GM18507 (cell line): Measurements from ENCODE around the gene GRID1.

Source experiments
- DNase-seq: peaks from one replicate; pipeline ENCODE4 v3.0.0; 2011; ENCODE audit warnings: low read depth; ENCODE audit not compliant: insufficient read length; ENCODE audit errors: extremely low spot score
- FAIRE-seq: peaks from 2 replicates; lab custom pipeline; 2011; peaks lifted over from hg19 to GRCh38; lab: Jason Lieb, UNC

GRID1 gene

DNA sequence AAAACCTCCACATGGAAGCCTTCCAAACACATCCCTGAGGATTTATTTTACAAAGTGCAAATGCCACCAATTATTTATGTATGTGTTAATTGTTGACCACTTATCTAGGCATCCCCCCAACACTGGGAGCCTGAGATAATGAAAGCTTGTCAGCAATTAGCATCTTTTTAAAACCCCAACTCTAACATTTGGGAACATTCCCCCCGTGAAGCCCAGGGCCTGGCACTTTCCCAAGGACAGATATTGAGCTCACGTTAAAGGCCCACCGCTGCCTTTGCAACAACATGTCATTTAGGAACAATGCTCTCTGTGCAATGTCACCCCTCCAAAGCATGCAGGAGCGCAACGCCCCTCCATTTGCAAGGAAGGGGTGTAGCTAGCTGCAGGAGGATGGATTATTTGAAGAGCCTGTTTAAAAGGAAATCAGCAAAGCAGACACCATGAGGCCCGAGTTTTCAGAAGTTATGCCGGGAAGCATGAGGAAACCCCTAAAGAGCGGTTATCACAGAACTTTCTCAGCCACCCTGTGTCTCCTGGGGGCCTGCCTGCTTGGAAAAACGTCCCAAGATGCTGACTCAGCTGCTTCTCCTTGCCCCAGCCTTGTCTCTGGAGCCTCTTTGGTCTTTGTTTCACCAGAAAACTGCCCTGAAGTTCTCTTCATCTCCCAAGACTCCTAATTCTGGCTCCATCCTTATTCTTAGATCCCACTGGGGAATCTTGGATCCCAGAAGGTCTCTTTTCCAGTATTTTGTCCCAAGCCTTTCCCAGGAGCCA lies 444.1 kb downstream of the GRID1 start:
- FAIRE-seq (no peak), DNase-seq (no peak)

DNA sequence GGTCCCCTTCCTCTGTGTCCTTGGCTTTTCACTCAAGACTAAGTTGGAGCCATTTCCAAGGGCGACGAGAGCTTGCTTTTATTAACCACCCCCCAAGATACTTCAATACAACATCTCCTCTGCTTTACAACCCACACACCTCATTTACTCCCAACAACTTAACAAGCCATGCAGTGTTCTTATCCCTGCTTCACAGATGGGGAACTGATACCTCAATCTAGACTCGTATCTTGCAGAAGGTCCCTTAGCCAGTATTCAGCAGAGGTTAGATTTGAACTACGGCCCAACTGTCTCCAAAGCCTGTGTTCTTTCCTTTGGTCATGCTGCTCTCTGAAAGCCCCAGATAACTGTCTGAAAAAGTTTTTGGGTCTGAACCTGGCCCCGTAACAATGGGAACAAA lies 444.8 kb downstream of the GRID1 start:
- FAIRE-seq (no peak), DNase-seq (no peak)

DNA sequence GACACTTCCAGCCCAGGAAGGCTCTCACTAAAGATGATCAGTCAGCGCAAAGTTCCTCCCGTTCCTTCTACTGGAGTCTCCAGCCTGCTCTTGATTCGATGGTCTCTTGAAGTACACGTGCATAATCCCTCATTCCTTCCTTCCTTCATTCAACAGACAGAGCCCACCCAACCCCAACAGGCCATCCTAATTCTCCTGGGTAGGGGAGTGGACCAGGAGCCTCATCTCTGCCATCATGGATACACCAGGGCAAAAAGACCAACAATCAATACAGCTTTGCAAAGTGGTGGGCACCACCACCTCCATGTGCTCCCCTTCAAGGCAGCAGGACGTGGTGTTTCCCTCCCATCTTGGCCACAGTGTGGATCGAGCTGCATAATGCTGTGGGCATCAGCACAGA lies 446.3 kb downstream of the GRID1 start:
- no peak for DNase-seq
- FAIRE-seq: no peak

DNA sequence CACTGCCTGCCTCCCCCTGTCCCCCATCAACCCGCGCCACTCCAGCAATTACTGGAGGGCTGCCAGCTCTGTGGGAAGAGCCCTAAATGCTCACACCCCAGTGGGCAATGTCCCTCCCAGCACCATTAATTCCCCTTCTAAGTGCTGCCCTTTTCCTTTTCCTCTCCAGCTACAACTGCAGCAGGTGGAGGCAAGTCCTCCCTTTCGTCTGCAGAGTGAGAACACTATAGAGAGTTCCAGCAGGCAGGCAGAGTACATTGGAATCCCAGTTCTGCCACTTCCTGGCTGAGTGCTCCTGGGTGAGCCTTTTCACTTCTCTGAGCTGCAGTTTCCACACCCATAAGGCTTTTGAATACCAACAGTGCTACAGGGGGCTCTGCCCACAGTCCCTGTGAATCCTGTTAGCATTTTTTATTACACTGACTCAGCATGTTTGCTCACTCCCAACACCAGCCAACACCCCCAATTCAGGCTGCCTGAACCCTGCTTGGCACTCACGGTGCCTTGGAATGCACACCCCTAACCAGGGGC lies 447.0 kb downstream of the GRID1 start:
- DNase-seq (no peak), FAIRE-seq (no peak)

DNA sequence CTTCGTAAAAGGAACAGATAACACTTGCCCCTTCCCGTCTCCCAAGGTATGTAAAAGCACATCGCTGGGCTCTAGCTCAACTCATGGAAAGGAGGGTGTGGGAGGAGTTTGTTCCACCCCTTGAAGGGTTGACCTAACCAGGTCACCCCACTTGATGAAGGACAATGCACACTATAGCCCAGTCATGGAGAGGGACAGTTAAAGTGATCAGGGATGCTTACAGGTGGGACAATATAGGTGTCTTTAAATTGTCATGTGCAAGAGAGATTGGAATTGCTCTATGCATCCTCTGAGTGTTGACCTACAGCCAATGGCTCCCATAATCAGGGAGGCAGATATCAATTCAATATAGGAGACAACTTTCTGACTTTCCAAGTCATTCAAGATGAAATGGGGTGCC lies 448.2 kb downstream of the GRID1 start:
- no peak for FAIRE-seq
- DNase-seq: no peak

DNA sequence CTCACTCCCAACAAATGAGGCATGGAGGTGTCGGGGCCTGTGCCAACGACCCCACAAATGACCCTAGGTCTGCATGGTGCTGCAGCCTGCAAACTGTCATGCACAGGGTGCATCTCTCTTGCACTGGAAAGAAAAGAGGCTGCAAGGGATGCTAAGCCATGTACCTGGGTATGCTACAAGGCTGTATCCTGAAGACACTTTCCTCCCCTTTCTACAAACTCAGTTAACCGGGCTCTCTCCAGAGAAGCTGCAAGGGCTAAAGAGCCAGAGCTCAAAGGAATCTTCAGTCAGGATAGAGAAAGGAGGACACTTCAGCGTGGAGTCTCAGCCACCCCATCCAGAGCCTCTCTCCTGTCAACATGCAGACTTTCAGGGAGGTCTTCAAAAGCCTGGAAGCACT lies 449.0 kb downstream of the GRID1 start:
- FAIRE-seq: no peak
- DNase-seq: no peak

DNA sequence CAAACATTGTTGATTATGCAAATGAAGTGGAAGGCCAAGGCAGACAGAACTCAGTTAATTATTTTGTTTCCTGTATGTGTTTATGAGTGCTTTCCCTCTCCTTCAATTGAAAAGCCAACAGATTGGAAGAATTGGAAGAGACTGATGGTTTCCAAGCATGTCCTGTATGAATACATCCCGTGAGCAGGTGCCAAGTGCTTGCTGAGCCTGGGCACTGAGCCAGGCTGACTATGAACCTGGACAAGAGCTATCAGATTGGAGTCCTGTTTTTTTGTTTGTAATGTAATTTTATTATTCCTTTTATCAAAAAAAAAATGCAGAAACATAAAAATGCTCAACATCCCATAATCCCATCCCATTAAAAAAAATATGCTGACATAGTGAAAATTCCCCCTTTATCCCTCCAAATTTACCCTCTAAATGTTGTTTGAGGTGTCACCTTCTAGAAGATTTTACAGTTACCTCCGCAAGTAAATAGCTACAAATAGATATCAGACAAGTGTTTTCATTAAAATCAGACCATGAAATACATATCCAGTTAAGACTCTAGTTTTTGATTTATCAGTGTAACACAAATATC lies 449.5 kb downstream of the GRID1 start:
- DNase-seq (no peak), FAIRE-seq (no peak)

DNA sequence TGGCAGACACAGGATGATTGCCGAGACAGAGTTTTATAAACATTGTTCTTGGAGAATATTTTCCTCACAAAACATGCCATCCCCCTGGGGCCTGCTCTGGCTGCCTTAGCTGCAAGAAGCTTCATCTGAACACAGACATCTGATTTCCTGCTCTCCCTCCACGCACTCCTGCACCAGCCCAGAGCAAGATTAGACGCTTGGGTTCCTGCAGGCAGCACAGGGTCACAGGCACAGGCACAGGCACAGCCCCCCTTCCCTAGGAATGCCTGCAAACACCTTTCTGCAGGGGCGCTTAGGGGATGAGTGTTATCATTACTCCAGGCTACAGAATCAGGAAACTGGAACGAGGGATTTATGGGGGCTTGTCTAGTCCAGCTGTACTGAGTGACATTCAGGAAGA lies 450.3 kb downstream of the GRID1 start:
- DNase-seq (no peak), FAIRE-seq (no peak)

DNA sequence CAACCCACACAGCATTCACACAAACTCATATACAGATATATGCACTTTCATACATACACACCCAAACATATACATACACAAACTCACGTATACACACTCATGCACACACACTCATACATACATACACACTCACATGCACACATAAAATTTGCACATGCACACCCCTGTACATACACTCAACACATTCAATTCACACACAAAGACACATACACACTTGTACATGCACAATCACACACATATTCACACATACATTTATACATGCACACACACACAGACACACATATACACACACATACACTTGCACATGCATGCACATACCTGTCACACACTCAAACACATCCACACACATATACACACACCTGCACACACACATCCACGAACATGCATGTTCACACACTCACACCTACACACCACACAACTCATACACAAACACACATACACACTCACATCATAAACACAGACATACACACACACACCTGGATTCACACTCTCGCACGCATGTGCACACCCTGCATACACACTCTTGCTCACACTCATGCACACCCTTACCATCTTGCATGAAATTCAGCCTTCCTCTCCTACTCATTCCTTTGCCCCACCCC lies 451.2 kb downstream of the GRID1 start:
- FAIRE-seq: no peak

DNA sequence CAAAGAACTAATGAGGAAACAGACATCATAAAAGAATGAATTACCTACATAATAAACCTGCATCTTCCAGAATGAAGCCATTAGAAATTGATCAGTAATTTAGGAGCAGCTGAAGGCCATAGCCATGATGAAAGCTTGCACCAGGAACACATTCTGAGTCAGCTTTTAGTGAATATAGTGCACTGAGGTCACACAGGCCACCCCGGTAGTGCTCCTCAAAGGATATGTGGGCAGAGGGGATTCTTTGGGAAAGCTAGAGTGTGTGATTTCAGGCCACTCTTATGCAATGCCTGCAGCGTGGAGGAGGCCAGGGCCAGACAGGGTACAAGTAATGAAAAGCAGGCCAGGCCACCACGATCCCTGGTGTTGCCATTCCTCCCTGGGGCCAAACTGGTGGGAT lies 451.9 kb downstream of the GRID1 start:
- DNase-seq (no peak), FAIRE-seq (no peak)

More for the DNA sequence above, 451.2 kb downstream of the GRID1 start:
- no peak for DNase-seq

DNA sequence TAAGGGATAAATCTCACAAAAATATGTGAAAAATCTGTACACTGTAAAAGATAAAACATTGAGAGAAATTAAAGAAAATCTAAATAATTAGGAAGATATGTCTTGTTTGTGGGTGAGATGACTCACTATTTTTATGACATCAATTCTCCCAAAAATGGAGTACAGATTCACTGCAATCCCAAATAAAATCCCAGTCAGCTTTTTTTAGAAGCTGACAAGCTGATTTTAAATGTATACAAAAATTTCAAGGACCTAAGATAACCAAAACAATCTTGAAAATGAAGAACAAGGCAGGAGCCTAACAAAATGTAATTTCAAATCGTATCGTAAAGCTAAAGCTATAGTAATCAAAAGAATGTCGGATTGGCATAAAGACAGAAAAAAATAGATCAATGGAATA lies 458.1 kb downstream of the GRID1 start:
- no peak for FAIRE-seq
- DNase-seq: no peak

DNA sequence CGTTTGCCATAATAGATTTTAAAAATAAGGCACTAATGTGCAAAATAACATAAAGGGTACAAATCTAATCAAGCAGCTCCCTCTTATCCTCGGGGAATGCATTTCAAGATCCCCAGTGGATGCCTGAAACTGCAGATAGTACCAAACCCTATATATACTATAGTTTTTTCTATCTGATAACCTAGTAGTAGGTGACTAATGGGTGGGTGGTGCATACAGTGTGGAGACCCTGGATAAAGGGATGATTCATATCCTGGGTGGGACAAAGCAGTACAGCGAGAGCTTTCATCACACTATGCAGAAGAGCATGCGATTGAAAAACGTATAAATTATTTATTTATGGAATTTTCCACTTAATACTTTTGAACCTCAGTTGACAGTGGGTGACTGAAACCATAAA lies 464.5 kb downstream of the GRID1 start:
- FAIRE-seq (no peak), DNase-seq (no peak)

DNA sequence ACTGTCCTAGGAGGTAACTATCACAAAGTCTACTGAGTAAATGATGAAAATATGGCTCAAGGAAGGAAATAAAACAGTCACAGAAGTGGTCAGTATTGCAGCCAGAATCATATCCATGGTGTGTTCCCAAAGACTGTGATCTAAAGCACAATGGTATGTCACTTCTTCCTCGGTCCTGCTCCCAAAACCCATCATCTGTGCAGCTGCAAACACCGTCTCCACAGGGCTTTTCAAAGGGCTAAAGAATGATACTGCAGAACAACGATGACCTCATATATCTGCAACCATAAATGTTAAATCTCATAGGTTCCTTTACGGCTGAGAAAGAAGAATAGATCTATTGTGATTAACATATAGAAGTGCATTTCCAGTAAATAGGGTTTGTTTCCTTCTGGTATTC lies 465.0 kb downstream of the GRID1 start:
- no peak for FAIRE-seq

DNA sequence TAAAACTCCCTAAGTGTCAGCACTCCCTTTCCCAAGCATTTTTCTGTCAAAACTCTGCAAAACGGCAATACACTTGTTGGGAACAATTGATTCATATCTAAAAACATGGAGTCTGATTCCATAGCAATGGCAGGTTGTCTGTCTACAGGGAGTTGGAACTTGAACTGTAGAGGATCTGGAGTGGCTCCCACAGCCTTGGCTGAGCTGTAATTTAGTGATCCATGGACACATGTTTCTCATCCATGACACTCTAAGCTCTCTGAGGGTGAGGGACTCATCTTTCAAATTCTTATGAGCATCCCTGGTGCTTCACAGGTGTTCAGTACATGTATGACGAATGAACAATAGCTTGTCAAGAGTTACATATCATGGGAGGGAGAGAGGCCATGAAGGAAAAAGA lies 466.1 kb downstream of the GRID1 start:
- DNase-seq: no peak
- FAIRE-seq: no peak

More for the DNA sequence above, 465.0 kb downstream of the GRID1 start:
- no peak for DNase-seq

DNA sequence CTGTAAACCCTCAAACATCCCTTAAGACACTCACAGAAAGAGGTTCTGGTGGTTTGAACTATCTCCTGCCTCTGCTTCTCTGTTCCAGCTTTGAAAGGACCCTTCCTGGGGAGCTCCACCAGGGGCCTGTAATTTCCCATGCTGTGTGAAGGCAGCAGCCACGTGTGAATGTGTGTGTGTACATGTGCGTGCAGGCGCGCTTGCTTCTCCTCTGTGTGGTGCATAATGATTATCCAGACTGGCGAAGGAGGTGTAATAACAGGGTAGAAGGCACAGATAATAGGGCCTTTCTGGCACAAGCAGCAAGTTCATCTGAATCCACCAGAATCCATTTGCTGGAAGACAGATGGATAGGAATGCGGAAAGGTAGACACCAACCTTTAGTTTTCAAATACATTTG lies 466.5 kb downstream of the GRID1 start:
- FAIRE-seq (no peak), DNase-seq (no peak)

DNA sequence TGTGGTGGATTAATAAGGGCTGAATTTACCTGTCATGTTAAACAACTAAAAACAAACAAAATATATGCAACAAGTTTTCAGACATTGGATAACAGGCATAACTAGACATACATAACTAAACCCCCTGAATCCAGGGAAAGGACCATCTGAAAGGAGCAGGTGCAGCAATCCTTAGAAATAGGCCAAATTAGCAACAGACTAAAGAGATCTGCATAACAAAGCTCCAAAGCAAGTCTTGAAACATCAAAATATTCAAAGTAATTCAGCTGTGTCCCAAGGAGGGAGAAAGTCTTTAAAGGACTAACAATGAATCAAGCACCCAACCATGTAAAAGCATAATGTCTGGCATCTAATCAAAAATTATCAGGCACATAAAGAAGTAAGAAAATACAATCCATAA lies 475.1 kb downstream of the GRID1 start:
- no peak for DNase-seq
- no peak for FAIRE-seq

DNA sequence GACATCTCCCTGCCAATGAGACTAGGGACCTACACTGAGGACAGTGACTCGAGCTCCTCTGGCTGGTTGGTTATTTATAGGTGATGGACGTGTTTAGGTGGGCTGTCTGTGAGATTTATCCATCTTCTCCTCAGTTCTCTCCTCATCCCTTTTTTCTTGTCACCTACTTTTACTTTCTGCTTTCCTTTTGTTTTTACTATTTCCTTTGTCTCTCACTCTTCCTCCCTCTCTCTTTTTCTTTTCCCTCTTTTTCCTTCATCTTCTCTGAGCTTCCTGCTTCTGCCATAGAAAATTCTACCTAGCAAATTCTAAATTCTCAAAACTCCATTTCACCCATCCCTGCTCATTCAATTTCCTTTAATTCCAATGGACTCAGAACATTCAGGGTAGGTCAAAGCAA lies 478.0 kb downstream of the GRID1 start:
- no peak for DNase-seq
- FAIRE-seq: no peak

DNA sequence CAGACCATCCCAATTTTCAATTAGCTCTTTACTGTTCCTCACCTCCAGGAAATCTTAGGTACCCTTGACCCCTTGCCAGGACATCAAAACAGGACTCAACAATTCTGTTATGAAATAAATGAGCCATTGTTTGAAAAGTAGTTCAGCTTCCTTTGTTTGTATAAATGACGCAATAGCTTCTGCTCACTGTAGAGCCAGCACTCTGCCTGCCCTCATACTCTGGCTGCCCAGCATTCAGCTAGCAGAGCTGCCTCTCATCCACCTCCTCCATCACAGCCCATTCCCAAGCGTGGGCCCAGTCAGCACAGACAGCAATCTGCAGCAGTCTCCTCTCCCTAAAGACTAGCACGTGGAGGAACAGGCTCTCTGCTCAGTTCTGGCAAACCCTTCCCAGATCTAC lies 478.6 kb downstream of the GRID1 start:
- FAIRE-seq (no peak), DNase-seq (no peak)

DNA sequence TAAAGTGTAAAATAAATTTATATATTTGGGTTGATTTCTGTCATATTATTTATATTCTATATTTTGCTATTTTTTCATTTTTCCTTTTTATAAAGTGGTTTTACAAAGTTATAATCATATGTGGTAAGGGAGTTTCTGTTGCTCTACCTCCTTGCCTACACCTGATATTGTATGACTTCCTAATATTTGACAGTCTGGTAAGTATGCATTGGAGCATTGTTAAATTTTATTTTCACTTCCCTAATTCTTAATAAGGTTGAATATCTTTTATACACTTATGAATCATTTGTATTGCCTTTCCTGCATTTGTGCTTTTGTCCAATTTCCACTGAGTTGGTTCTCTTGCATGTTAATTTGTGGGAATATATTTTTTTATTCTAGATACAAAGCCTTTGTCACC lies 492.4 kb downstream of the GRID1 start:
- DNase-seq: no peak
- no peak for FAIRE-seq

DNA sequence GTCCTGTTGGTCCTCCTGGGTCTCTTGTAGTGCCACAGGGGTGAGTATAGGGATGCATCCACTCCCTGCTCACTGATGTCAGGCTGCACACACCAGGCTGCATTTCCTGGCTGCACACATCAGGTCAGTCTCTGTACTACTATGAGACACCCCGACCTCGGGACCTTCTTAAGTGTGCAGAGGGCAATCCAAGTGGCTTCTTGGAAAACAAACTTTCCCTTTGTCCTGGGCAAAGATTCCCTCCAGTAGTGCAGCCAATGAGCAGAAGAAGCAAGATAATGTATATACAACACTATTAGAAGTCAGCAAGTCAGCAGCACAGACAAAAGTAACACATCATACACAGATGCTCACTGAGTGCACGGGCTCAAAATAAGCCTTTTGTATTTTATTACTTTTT lies 493.5 kb downstream of the GRID1 start:
- no peak for FAIRE-seq

More for the DNA sequence above, 493.5 kb downstream of the GRID1 start:
- no peak for DNase-seq
